Measurements from ENCODE around the gene RACK1.
A peak's percentile ranks its signal among the peaks of the same experiment; 100 is the strongest.

The RACK1 gene

GRCh38 chr5:181197326-181197951 is 46.3 kb downstream of the RACK1 start:
- WGBS (ENCODE audit: extremely low coverage, insufficient coverage, low lambda C conversion rate) = no CpG with 5 or more reads among the region's 8 CpGs

DNA sequence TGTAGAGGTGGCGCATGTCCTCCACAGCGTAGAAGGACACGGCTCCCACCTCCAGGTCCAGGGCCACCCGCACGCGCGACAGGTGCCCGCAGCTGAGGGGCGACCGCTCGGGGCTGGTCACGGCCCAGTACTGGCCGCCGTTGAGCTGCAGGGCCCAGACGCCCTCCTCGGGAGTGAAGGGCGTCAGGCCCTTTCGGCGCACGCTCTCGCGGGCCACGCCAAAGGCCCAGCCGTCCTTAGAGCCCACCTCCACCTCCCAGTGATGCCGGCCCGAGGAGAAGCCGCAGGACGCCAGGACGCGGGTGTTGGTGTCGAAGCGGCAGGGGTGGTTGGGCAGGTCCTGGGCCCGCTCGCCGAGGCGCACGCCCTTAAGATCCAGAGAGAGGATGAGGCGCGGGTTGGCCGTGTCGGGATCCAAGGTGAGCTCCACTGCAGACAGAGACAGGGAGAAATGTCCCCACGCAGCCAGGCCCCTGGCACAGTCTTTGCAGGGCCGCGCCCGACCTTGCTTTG is 48.4 kb downstream of the RACK1 start:
- Histone ChIP-seq H3K18ac (ENCODE audit: low read length) (no peak overlapping the region), H3K4ac (ENCODE audit: low read depth, low read length) (no peak overlapping the region), H3K79me1 (ENCODE audit: low read length) (no peaks in the 10 kb centered on the region), H2BK15ac (replicated peaks; ENCODE audit: low read depth) (no peak overlapping the region), H3K27ac (ENCODE audit: low read depth, low read length) (no peak overlapping the region), H3K4me1 (ENCODE audit: control insufficient read depth, low read depth, low read length) (no peaks in the 10 kb centered on the region), H3K4me3 (ENCODE audit: low read length) (no peak overlapping the region), H4K5ac (ENCODE audit: low read length) (no peak overlapping the region), H3K56ac (ENCODE audit: low read length) (no peak overlapping the region), H3K79me2 (ENCODE audit: control insufficient read depth, insufficient read depth, low read length) (no peaks in the 10 kb centered on the region), H2BK5ac (ENCODE audit: low read length) (no peak overlapping the region), H3K9ac (ENCODE audit: low read length) (no peak overlapping the region), H3K4me2 (ENCODE audit: low read length) (no peak overlapping the region), H3K27me3 (ENCODE audit: insufficient read depth, low read length, poor library complexity) (peaks cover 4% of the 10 kb centered on the region), H3K36me3 (ENCODE audit: control insufficient read depth, insufficient read depth, low read length) (no peaks in the 10 kb centered on the region), H3K23ac (ENCODE audit: low read length) (no peak overlapping the region), H2BK120ac (ENCODE audit: low read depth, low read length) (no peak overlapping the region), H2AK5ac (ENCODE audit: low read length) (no peak overlapping the region), H4K8ac (ENCODE audit: low read depth, low read length) (no peak overlapping the region)
- DNase-seq = no peak
- no CpG with 5 or more reads among the region's 45 CpGs for WGBS (ENCODE audit: extremely low coverage, insufficient coverage, low lambda C conversion rate)

More at GRCh38 chr5:181197326-181197951, 46.3 kb downstream of the RACK1 start:
- DNase-seq = no peak
- Histone ChIP-seq H3K79me1 (ENCODE audit: low read length) (no peaks in the 10 kb centered on the region), H2BK120ac (ENCODE audit: low read depth, low read length) (no peak overlapping the region), H2AK5ac (ENCODE audit: low read length) (no peak overlapping the region), H3K56ac (ENCODE audit: low read length) (no peak overlapping the region), H3K4me2 (ENCODE audit: low read length) (no peak overlapping the region), H2BK15ac (replicated peaks; ENCODE audit: low read depth) (no peak overlapping the region), H4K5ac (ENCODE audit: low read length) (no peak overlapping the region), H2BK5ac (ENCODE audit: low read length) (no peak overlapping the region), H3K23ac (ENCODE audit: low read length) (no peak overlapping the region), H3K27me3 (ENCODE audit: insufficient read depth, low read length, poor library complexity) (no peaks in the 10 kb centered on the region), H4K8ac (ENCODE audit: low read depth, low read length) (no peak overlapping the region), H3K4ac (ENCODE audit: low read depth, low read length) (no peak overlapping the region), H3K79me2 (ENCODE audit: control insufficient read depth, insufficient read depth, low read length) (no peaks in the 10 kb centered on the region), H3K27ac (ENCODE audit: low read depth, low read length) (no peak overlapping the region), H3K18ac (ENCODE audit: low read length) (no peak overlapping the region), H3K4me3 (ENCODE audit: low read length) (no peak overlapping the region), H3K4me1 (ENCODE audit: control insufficient read depth, low read depth, low read length) (no peaks in the 10 kb centered on the region), H3K9ac (ENCODE audit: low read length) (no peak overlapping the region), H3K36me3 (ENCODE audit: control insufficient read depth, insufficient read depth, low read length) (no peaks in the 10 kb centered on the region)

- Histone ChIP-seq H3K9ac (ENCODE audit: low read length) (no peak overlapping the region), H2AK5ac (ENCODE audit: low read length) (no peak overlapping the region), H3K4me3 (ENCODE audit: low read length) (no peak overlapping the region), H3K27me3 (ENCODE audit: insufficient read depth, low read length, poor library complexity) (peaks cover 10% of the 10 kb centered on the region), H3K4me2 (ENCODE audit: low read length) (no peak overlapping the region), H4K5ac (ENCODE audit: low read length) (no peak overlapping the region), H3K79me2 (ENCODE audit: control insufficient read depth, insufficient read depth, low read length) (no peaks in the 10 kb centered on the region), H3K4me1 (ENCODE audit: control insufficient read depth, low read depth, low read length) (no peaks in the 10 kb centered on the region), H4K8ac (ENCODE audit: low read depth, low read length) (no peak overlapping the region), H2BK120ac (ENCODE audit: low read depth, low read length) (no peak overlapping the region), H3K79me1 (ENCODE audit: low read length) (no peaks in the 10 kb centered on the region), H3K18ac (ENCODE audit: low read length) (no peak overlapping the region), H3K56ac (ENCODE audit: low read length) (no peak overlapping the region), H3K36me3 (ENCODE audit: control insufficient read depth, insufficient read depth, low read length) (no peaks in the 10 kb centered on the region), H2BK15ac (replicated peaks; ENCODE audit: low read depth) (no peak overlapping the region), H3K4ac (ENCODE audit: low read depth, low read length) (no peak overlapping the region), H2BK5ac (ENCODE audit: low read length) (no peak overlapping the region), H3K27ac (ENCODE audit: low read depth, low read length) (no peak overlapping the region), H3K23ac (ENCODE audit: low read length) (no peak overlapping the region)
- no CpG with 5 or more reads among the region's 21 CpGs for WGBS (ENCODE audit: extremely low coverage, insufficient coverage, low lambda C conversion rate)
- no peak for DNase-seq
Measured at GRCh38 chr5:181194489-181195248, 49.0 kb downstream of the RACK1 start.

- Histone ChIP-seq H2BK5ac (ENCODE audit: low read length) (no peak overlapping the region), H3K27me3 (ENCODE audit: insufficient read depth, low read length, poor library complexity) (peaks cover 13% of the 10 kb centered on the region), H4K5ac (ENCODE audit: low read length) (no peak overlapping the region), H3K9ac (ENCODE audit: low read length) (no peak overlapping the region), H3K4me1 (ENCODE audit: control insufficient read depth, low read depth, low read length) (no peaks in the 10 kb centered on the region), H3K18ac (ENCODE audit: low read length) (no peak overlapping the region), H3K27ac (ENCODE audit: low read depth, low read length) (no peak overlapping the region), H3K4me2 (ENCODE audit: low read length) (no peak overlapping the region), H2AK5ac (ENCODE audit: low read length) (no peak overlapping the region), H4K8ac (ENCODE audit: low read depth, low read length) (no peak overlapping the region), H3K4ac (ENCODE audit: low read depth, low read length) (no peak overlapping the region), H2BK15ac (replicated peaks; ENCODE audit: low read depth) (no peak overlapping the region), H3K79me1 (ENCODE audit: low read length) (no peaks in the 10 kb centered on the region), H3K79me2 (ENCODE audit: control insufficient read depth, insufficient read depth, low read length) (no peaks in the 10 kb centered on the region), H2BK120ac (ENCODE audit: low read depth, low read length) (no peak overlapping the region), H3K36me3 (ENCODE audit: control insufficient read depth, insufficient read depth, low read length) (no peaks in the 10 kb centered on the region), H3K23ac (ENCODE audit: low read length) (no peak overlapping the region), H3K4me3 (ENCODE audit: low read length) (no peak overlapping the region), H3K56ac (ENCODE audit: low read length) (no peak overlapping the region)
- no peak for DNase-seq
- WGBS (ENCODE audit: extremely low coverage, insufficient coverage, low lambda C conversion rate) = no CpG with 5 or more reads among the region's 2 CpGs
Measured at GRCh38 chr5:181193656-181194055, 50.0 kb downstream of the RACK1 start.

DNA sequence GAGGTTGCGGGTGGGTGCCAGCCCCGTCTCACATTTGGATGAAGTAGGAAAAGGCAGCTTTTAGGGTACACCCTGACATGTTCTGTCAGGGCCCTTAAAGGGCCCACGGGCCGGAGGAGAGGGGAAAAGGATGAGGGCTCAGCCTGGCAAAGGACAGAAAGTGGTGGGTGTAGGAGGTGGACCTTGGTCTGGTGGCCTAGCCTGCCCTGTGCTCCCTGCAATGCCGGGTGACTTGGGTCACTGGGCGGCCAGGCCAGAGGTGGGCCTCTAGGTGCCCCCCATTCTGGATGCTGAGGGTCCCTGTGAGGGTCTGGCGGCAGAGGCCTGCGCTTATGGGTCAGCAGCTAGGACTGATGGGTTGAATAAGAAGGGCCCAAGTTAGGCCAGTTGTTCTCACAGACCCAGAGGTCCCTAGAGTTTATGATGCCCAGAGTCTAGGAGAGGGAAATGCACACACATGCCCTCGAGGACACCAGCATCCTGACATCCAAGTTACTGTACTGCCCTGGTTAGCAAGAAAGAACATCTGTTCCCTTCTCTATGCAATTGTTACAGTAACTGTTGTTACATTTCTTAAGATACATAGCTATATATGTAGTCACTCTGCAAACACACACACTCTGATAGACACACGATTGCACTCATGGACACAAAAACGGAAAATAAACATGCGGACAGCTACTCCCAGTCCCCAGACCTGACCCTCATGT is 51.2 kb downstream of the RACK1 start:
- H3K36me3 ChIP-seq (ENCODE audit: control insufficient read depth, insufficient read depth, low read length) = no peaks in the 10 kb centered on the region
- peak overlapping the region; percentile 98 for H3K56ac ChIP-seq (ENCODE audit: low read length)
- no peak overlapping the region for H4K5ac ChIP-seq (ENCODE audit: low read length)
- peak overlapping the region; percentile 83 for H3K4me3 ChIP-seq (ENCODE audit: low read length)
- H3K79me2 ChIP-seq (ENCODE audit: control insufficient read depth, insufficient read depth, low read length) = no peaks in the 10 kb centered on the region
- no peak overlapping the region for H2BK120ac ChIP-seq (ENCODE audit: low read depth, low read length)
- no peaks in the 10 kb centered on the region for H3K4me1 ChIP-seq (ENCODE audit: control insufficient read depth, low read depth, low read length)
- no peak overlapping the region for H3K27ac ChIP-seq (ENCODE audit: low read depth, low read length)
- H4K8ac ChIP-seq (ENCODE audit: low read depth, low read length) = no peak overlapping the region
- H3K23ac ChIP-seq (ENCODE audit: low read length) = no peak overlapping the region
- no CpG with 5 or more reads among the region's 12 CpGs for WGBS (ENCODE audit: extremely low coverage, insufficient coverage, low lambda C conversion rate)
- H2AK5ac ChIP-seq (ENCODE audit: low read length) = no peak overlapping the region
- H2BK5ac ChIP-seq (ENCODE audit: low read length) = no peak overlapping the region
- H3K4ac ChIP-seq (ENCODE audit: low read depth, low read length) = peak overlapping the region; percentile 75
- H2BK15ac ChIP-seq (replicated peaks; ENCODE audit: low read depth) = no peak overlapping the region
- no peak for DNase-seq
- peak overlapping the region; percentile 80 for H3K4me2 ChIP-seq (ENCODE audit: low read length)
- no peaks in the 10 kb centered on the region for H3K79me1 ChIP-seq (ENCODE audit: low read length)
- H3K18ac ChIP-seq (ENCODE audit: low read length) = peak overlapping the region; percentile 81
- peaks cover 13% of the 10 kb centered on the region for H3K27me3 ChIP-seq (ENCODE audit: insufficient read depth, low read length, poor library complexity)
- H3K9ac ChIP-seq (ENCODE audit: low read length) = peak overlapping the region; percentile 88

Data from mesendoderm (in vitro differentiated cells).